GM12878 (cell line): ENCODE data around the gene PCP2. TPM values are rescaled to one million over a fixed set of nuclear protein-coding genes. Genes with fewer than 3 reads are reported as not detected.

Experiments
- ATAC-seq: fragments of 200-7000 bp; cut with Tn5 transposase; 3 replicates; pipeline ENCODE4 v1.9.1; 2020; ENCODE audit warnings: mild to moderate bottlenecking, moderate library complexity
- BruUV-seq: library from RNA; stranded (reverse); fragments of 400-500 nt; replicated peaks from 2 replicates; lab custom pipeline; 2021; lab: Mats Ljungman, UMichigan
- CTCF ChIA-PET: fragments of 300-600 bp; sonication (Branson Sonifier 250); formaldehyde crosslinking; extraction: SDS; loops from one replicate; lab custom pipeline; 2021; ENCODE audit warnings: inconsistent platforms; lab: Yijun Ruan, JAX
- POLR2A ChIA-PET: fragments of 350-600 bp; formaldehyde crosslinking; extraction: SDS; loops from one replicate; lab custom pipeline; 2021; ENCODE audit warnings: inconsistent platforms; lab: Charles Lee
- RAD21 ChIA-PET: fragments of 300-600 bp; sonication (Branson Sonifier 250); formaldehyde crosslinking; loops from one replicate; lab custom pipeline; 2023; ENCODE audit warnings: antibody characterized with exemption; ENCODE audit not compliant: unreplicated experiment; lab: Charles Lee
- SMC1A ChIA-PET: fragments of 300-600 bp; sonication (Branson Sonifier 250); formaldehyde crosslinking; loops from one replicate; lab custom pipeline; 2023; ENCODE audit not compliant: unreplicated experiment, uncharacterized antibody; lab: Charles Lee
- DNase-seq: peaks from one replicate; pipeline ENCODE4 v3.0.0-alpha.2; 2011; ENCODE audit warnings: low read depth, low spot score
- FAIRE-seq: peaks from 3 replicates; lab custom pipeline; 2011; peaks lifted over from hg19 to GRCh38; lab: Jason Lieb, UNC
- H2AFZ ChIP-seq: 2 replicates; pipeline ENCODE4 v1.6.0; 2011; ENCODE audit warnings: low read depth, low read length, control low read depth; ENCODE audit not compliant: control insufficient read depth
- H3K27ac ChIP-seq: 2 replicates; pipeline ENCODE4 v1.5.1; 2011; ENCODE audit warnings: control low read depth; ENCODE audit not compliant: control insufficient read depth, insufficient read depth
- H3K27me3 ChIP-seq, 2 experiments: replicated peaks in 1 of 2; 2 replicates each; pipeline versions ENCODE4 v1.6.0 to v1.6.1; 2011; ENCODE audit warnings: low read length in 1 of 2; ENCODE audit not compliant: control insufficient read depth in 2 of 2, insufficient read depth in 2 of 2
- H3K36me3 ChIP-seq, 2 experiments: 2 replicates each; pipeline ENCODE4 v1.5.1; 2011; ENCODE audit warnings: low read length in 1 of 2; ENCODE audit not compliant: control insufficient read depth in 2 of 2, insufficient read depth in 2 of 2
- H3K4me1 ChIP-seq: 2 replicates; pipeline ENCODE4 v1.6.1; 2011; ENCODE audit warnings: mild to moderate bottlenecking, low read length, moderate library complexity, mixed read lengths; ENCODE audit not compliant: control insufficient read depth, insufficient read depth
- H3K4me2 ChIP-seq: 2 replicates; pipeline ENCODE4 v1.6.0; 2011; ENCODE audit warnings: control low read depth; ENCODE audit not compliant: control insufficient read depth, insufficient read depth
- H3K4me3 ChIP-seq: fragments of 200-600 bp; sonication (generic); 2 replicates; pipeline ENCODE4 v1.5.1; 2016
- H3K79me2 ChIP-seq: 2 replicates; pipeline ENCODE4 v1.6.0; 2011; ENCODE audit warnings: low read length; ENCODE audit not compliant: control insufficient read depth, insufficient read depth
- H3K9ac ChIP-seq: 2 replicates; pipeline ENCODE4 v1.8.0; 2011; ENCODE audit warnings: low read length, control low read depth, mixed read lengths; ENCODE audit not compliant: control insufficient read depth, insufficient read depth
- H3K9me3 ChIP-seq: replicated peaks from 3 replicates; pipeline ENCODE4 v1.5.1; 2011; ENCODE audit warnings: mild to moderate bottlenecking, low read length; ENCODE audit not compliant: control insufficient read depth, insufficient read depth
- H4K20me1 ChIP-seq: 2 replicates; pipeline ENCODE4 v1.6.0; 2011; ENCODE audit not compliant: control insufficient read depth, insufficient read depth
- BACH1 ChIP-seq: fragments of 450-650 bp; IDR thresholded peaks from 2 replicates; pipeline ENCODE4 v1.6.1; 2017; ENCODE audit warnings: mild to moderate bottlenecking, borderline replicate concordance
- CBX5 ChIP-seq: sonication (generic); IDR thresholded peaks from 2 replicates; pipeline ENCODE4 v1.6.1; 2016; ENCODE audit warnings: low read depth, moderate library complexity, mild to moderate bottlenecking, inconsistent platforms
- GABPA ChIP-seq: IDR thresholded peaks from 2 replicates; pipeline ENCODE4 v1.6.1; 2014; ENCODE audit warnings: antibody characterized with exemption, low read depth, mild to moderate bottlenecking, inconsistent platforms
- HDAC6 ChIP-seq: fragments of 200-600 bp; sonication (generic); IDR thresholded peaks from one replicate; pipeline ENCODE4 v1.8.0; 2017; ENCODE audit warnings: antibody characterized with exemption; ENCODE audit not compliant: unreplicated experiment
- IKZF1 ChIP-seq: fragments of 450-650 bp; conservative IDR thresholded peaks from 2 replicates; pipeline ENCODE4 v1.6.1; 2017; ENCODE audit warnings: antibody characterized with exemption, mild to moderate bottlenecking
- IKZF2 ChIP-seq, 2 experiments: fragments of 450-650 bp; IDR thresholded peaks; 2 replicates each; pipeline ENCODE4 v1.6.1; 2017; ENCODE audit warnings: mild to moderate bottlenecking in 2 of 2, moderate library complexity in 2 of 2
- KAT2A ChIP-seq: conservative IDR thresholded peaks from 2 replicates; pipeline ENCODE4 v1.6.1; 2011; ENCODE audit warnings: low read depth, low read length; ENCODE audit not compliant: control insufficient read depth
- KDM1A ChIP-seq: fragments of 200-600 bp; sonication (generic); IDR thresholded peaks from 2 replicates; pipeline ENCODE4 v1.6.1; 2016; ENCODE audit warnings: borderline replicate concordance
- MEF2B ChIP-seq: fragments of 450-650 bp; IDR thresholded peaks from 2 replicates; pipeline ENCODE4 v1.6.1; 2018; ENCODE audit warnings: mild to moderate bottlenecking, moderate library complexity; ENCODE audit not compliant: partially characterized antibody, poor library complexity, severe bottlenecking
- STAT3 ChIP-seq: IDR thresholded peaks from 2 replicates; pipeline ENCODE4 v1.6.1; 2011; ENCODE audit warnings: low read depth, low read length, improper control_type of control experiment
- TARDBP ChIP-seq: IDR thresholded peaks from 2 replicates; pipeline ENCODE4 v1.6.1; 2016; ENCODE audit warnings: borderline replicate concordance
- TBL1XR1 ChIP-seq: IDR thresholded peaks from 2 replicates; pipeline ENCODE4 v1.6.1; 2012; ENCODE audit warnings: low read depth, low read length, improper control_type of control experiment
- YBX1 ChIP-seq: fragments of 450-650 bp; IDR thresholded peaks from 2 replicates; pipeline ENCODE4 v1.6.1; 2016; ENCODE audit warnings: antibody characterized with exemption
- ZBED1 ChIP-seq: IDR thresholded peaks from 2 replicates; pipeline ENCODE4 v1.6.1; 2016; ENCODE audit warnings: borderline replicate concordance
- WGBS: methylation state at CpG from one replicate; pipeline ENCODE4 v1.1.6; 2016; ENCODE audit warnings: low lambda C conversion rate; ENCODE audit not compliant: insufficient replicate concordance, insufficient coverage; ENCODE audit errors: missing lambda C conversion rate; 5-methylcytosine and 5-hydroxymethylcytosine counted together
- in situ Hi-C: fragments of 300-500 bp; cut with MboI; formaldehyde crosslinking; loops from 9 replicates; pipeline ENCODE4 v1.14.3; 2018; ENCODE audit warnings: mixed read lengths
- intact Hi-C: fragments of 100-400 bp; cut with micrococcal nuclease; formaldehyde crosslinking; loops from one replicate; pipeline ENCODE4 v1.14.2; 2022; ENCODE audit not compliant: unreplicated experiment
- polyA plus RNA-seq, 11 experiments: library from polyadenylated mRNA; depleted of rRNA in 4 of 11; unstranded in 6 of 11; stranded (reverse) in 5 of 11; fragments of >200 nt; fragmentation: Nextera tagmentation in 4 of 11; fragmentation: Illumina TruSeq in 1 of 11; extraction: Ambion mirVana in 4 of 11; extraction: Trizol in 1 of 11; gene quantifications; 1 replicate in 1 of 11; 2 replicates in 10 of 11; pipeline versions ENCODE4 v1.2.1 to v1.2.3, GENCODE V29; 2011 to 2016; ENCODE audit warnings: inconsistent platforms in 2 of 11, missing spikeins in 2 of 11, low read depth in 1 of 11
- total RNA-seq, 4 experiments: library from RNA; depleted of rRNA in 3 of 4; stranded (reverse); fragments of >200 nt in 3 of 4; fragmentation: Illumina TruSeq in 1 of 4; extraction: Trizol in 1 of 4; gene quantifications; 2 replicates each; pipeline versions ENCODE4 v1.2.1 to v1.2.3, GENCODE V29; 2013 to 2021
- TF ChIP-seq, protein P1 (sequence below): IDR thresholded peaks from 2 replicates; pipeline ENCODE4 v1.6.1; 2012; ENCODE audit warnings: mild to moderate bottlenecking, low read depth, low read length
- TF ChIP-seq, protein P2 (sequence below): IDR thresholded peaks from 2 replicates; pipeline ENCODE4 v1.6.1; 2012; ENCODE audit warnings: low read depth, low read length, improper control_type of control experiment
- TF ChIP-seq, protein P3 (sequence below): IDR thresholded peaks from 2 replicates; pipeline ENCODE4 v1.6.1; 2011; ENCODE audit warnings: low read depth, mild to moderate bottlenecking, low read length, moderate library complexity, borderline replicate concordance; ENCODE audit errors: extremely low read depth

PCP2 gene
- total and polyA plus RNA-seq, 10 of the 15 experiments (the other 5 are each of a cell fraction or from before 2014, with no cell fraction given): 0.10 to 0.62 (median 0.31) TPM; not detected in 5

DNA sequence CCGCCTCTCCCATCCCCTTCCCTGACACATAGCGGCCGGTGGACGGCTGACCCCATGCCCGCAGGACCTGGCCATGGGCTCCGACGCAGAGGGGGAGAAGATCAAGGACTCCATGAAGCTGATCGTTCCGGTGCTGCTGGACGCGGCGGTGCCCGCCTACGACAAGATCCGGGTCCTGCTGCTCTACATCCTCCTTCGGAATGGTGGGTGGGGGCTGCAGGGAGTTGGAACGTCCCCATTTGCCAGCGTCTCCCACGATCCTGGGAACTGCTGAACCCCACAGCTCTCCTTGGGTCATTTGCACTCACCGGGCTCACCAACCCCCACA, 11.0 kb upstream of the PCP2 start:
- H2AFZ ChIP-seq: no peak overlapping the region
- H3K9ac ChIP-seq: no peak overlapping the region
- intact Hi-C loops: no loop called here
- ATAC-seq (no peak), FAIRE-seq (no peak), DNase-seq (no peak)
- ChIA-PET POLR2A (interaction anchor here (0.6 kb wide), 1 partner anchor 19 kb away, joined by 5 read pairs; no protein-coding TSS in a partner anchor), SMC1A (no interaction called here), RAD21 (no interaction called here), CTCF (no interaction called here)
- H3K36me3 ChIP-seq: peaks cover 0 to 7% of the 10 kb centered on the region in 2 experiments; a peak in 3 of 4 replicates
- no TSS peak for BruUV-seq
- peaks cover 3% of the 10 kb centered on the region for H3K4me1 ChIP-seq
- H3K4me3 ChIP-seq: no peak overlapping the region
- H3K27ac ChIP-seq: no peak overlapping the region
- H3K27me3 ChIP-seq: no peaks in the 10 kb centered on the region
- H3K4me2 ChIP-seq: no peak overlapping the region
- no peaks in the 10 kb centered on the region for H3K79me2 ChIP-seq
- H3K9me3 ChIP-seq: no peaks in the 10 kb centered on the region; the same call in 2 of the 3 replicates
- H4K20me1 ChIP-seq: no peaks in the 10 kb centered on the region
- in situ Hi-C loops: no loop called here
- TF ChIP-seq, protein P1, sequence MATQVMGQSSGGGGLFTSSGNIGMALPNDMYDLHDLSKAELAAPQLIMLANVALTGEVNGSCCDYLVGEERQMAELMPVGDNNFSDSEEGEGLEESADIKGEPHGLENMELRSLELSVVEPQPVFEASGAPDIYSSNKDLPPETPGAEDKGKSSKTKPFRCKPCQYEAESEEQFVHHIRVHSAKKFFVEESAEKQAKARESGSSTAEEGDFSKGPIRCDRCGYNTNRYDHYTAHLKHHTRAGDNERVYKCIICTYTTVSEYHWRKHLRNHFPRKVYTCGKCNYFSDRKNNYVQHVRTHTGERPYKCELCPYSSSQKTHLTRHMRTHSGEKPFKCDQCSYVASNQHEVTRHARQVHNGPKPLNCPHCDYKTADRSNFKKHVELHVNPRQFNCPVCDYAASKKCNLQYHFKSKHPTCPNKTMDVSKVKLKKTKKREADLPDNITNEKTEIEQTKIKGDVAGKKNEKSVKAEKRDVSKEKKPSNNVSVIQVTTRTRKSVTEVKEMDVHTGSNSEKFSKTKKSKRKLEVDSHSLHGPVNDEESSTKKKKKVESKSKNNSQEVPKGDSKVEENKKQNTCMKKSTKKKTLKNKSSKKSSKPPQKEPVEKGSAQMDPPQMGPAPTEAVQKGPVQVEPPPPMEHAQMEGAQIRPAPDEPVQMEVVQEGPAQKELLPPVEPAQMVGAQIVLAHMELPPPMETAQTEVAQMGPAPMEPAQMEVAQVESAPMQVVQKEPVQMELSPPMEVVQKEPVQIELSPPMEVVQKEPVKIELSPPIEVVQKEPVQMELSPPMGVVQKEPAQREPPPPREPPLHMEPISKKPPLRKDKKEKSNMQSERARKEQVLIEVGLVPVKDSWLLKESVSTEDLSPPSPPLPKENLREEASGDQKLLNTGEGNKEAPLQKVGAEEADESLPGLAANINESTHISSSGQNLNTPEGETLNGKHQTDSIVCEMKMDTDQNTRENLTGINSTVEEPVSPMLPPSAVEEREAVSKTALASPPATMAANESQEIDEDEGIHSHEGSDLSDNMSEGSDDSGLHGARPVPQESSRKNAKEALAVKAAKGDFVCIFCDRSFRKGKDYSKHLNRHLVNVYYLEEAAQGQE: no peak
- no peak for TF ChIP-seq KDM1A
- TF ChIP-seq STAT3: no peak
- TF ChIP-seq KAT2A: no peak
- no peak for TF ChIP-seq TARDBP
- TF ChIP-seq ZBED1: no peak
- TF ChIP-seq, protein P2, sequence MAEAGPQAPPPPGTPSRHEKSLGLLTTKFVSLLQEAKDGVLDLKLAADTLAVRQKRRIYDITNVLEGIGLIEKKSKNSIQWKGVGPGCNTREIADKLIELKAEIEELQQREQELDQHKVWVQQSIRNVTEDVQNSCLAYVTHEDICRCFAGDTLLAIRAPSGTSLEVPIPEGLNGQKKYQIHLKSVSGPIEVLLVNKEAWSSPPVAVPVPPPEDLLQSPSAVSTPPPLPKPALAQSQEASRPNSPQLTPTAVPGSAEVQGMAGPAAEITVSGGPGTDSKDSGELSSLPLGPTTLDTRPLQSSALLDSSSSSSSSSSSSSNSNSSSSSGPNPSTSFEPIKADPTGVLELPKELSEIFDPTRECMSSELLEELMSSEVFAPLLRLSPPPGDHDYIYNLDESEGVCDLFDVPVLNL: no peak
- TF ChIP-seq BACH1: no peak
- no peak for TF ChIP-seq TBL1XR1
- TF ChIP-seq CBX5: no peak
- TF ChIP-seq IKZF2 (IDR thresholded peaks at IDR 0.05): no peak
- TF ChIP-seq GABPA: no peak
- no peak for TF ChIP-seq YBX1
- TF ChIP-seq, protein P3, sequence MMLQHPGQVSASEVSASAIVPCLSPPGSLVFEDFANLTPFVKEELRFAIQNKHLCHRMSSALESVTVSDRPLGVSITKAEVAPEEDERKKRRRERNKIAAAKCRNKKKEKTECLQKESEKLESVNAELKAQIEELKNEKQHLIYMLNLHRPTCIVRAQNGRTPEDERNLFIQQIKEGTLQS: no peak
- TF ChIP-seq HDAC6: no peak
- no peak for TF ChIP-seq MEF2B
- TF ChIP-seq IKZF1: no peak
- 96% methylated on average over 20 of the region's 20 CpGs for WGBS
